A549 (cell line): Measurements from ENCODE around the gene KLF6.

Experiments
- BHLHE40 ChIP-seq: IDR thresholded peaks from 2 replicates; pipeline ENCODE4 v1.6.1; 2012; ENCODE audit warnings: low read depth, low read length, inconsistent platforms
- EP300 ChIP-seq, 2 experiments: fragments of >200 bp; sonication (Bioruptor Twin); formaldehyde crosslinking; IDR thresholded peaks; 2 replicates in 1 of 2; 3 replicates in 1 of 2; pipeline ENCODE4 v1.6.1; 2016 to 2017
- GATA3 ChIP-seq: IDR thresholded peaks from 2 replicates; pipeline ENCODE4 v1.6.1; 2012; ENCODE audit warnings: borderline replicate concordance
- HDAC2 ChIP-seq: fragments of 200-600 bp; sonication (generic); IDR thresholded peaks from 2 replicates; pipeline ENCODE4 v1.6.1; 2016
- POLR2A ChIP-seq: IDR thresholded peaks from 2 replicates; pipeline ENCODE4 v1.6.1; 2012; ENCODE audit warnings: mild to moderate bottlenecking, low read length
- RCOR1 ChIP-seq: fragments of 150-350 bp; IDR thresholded peaks from 2 replicates; pipeline ENCODE4 v1.6.1; 2014; ENCODE audit warnings: antibody characterized with exemption, low read length, low read depth
- SMC3 ChIP-seq: fragments of >200 bp; sonication (Bioruptor Twin); formaldehyde crosslinking; IDR thresholded peaks from 3 replicates; pipeline ENCODE4 v1.6.1; 2018; ENCODE audit warnings: inconsistent platforms
- TF ChIP-seq, protein P1 (sequence below): fragments of >200 bp; sonication (Bioruptor Twin); formaldehyde crosslinking; IDR thresholded peaks from 3 replicates; pipeline ENCODE4 v1.5.1; 2016
- TF ChIP-seq, protein P2 (sequence below): fragments of 200-600 bp; sonication (generic); IDR thresholded peaks from 2 replicates; pipeline ENCODE4 v1.6.1; 2016; ENCODE audit warnings: antibody characterized with exemption, mild to moderate bottlenecking, moderate library complexity

DNA sequence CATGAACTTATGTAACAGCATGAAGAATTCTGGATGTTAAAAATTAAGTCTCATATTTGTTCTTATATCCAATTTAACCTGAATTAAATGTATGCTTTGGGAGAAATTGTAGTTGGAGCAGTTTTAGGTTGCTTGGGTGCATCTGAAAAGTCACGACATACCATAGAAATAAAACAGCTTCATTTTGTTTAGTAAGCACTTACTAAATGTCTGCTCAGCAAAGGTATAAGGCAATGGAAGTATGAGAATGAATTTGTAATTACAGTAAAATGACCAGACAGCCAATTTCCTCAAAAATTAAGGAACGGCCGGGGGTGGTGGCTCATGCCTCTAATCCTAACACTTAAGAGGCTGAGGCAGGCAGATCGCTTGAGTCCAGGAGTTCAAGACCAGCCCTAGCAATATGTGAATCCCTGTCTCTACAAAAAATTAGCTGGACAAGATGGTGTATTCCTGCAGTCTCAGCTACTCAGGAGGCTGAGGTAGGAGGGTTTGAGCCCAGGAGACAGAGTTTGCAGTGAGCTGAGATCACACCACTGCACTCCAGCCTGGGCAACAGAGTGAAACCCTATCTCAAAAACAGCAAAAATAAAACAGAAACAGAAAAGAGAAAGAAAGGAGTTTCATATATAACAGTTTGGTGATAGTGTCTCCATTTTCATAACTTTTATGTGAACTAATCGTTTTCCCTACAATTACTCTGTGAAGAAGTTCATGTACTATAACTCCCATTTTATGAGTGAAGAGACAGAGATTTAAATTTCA is 47.2 kb upstream of the KLF6 start:
- TF ChIP-seq GATA3, result no peak
- no peak for TF ChIP-seq SMC3
- TF ChIP-seq BHLHE40, result no peak
- TF ChIP-seq RCOR1, result no peak
- TF ChIP-seq, protein P1, sequence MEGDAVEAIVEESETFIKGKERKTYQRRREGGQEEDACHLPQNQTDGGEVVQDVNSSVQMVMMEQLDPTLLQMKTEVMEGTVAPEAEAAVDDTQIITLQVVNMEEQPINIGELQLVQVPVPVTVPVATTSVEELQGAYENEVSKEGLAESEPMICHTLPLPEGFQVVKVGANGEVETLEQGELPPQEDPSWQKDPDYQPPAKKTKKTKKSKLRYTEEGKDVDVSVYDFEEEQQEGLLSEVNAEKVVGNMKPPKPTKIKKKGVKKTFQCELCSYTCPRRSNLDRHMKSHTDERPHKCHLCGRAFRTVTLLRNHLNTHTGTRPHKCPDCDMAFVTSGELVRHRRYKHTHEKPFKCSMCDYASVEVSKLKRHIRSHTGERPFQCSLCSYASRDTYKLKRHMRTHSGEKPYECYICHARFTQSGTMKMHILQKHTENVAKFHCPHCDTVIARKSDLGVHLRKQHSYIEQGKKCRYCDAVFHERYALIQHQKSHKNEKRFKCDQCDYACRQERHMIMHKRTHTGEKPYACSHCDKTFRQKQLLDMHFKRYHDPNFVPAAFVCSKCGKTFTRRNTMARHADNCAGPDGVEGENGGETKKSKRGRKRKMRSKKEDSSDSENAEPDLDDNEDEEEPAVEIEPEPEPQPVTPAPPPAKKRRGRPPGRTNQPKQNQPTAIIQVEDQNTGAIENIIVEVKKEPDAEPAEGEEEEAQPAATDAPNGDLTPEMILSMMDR, result no peak
- no peak for TF ChIP-seq HDAC2
- TF ChIP-seq, protein P2, sequence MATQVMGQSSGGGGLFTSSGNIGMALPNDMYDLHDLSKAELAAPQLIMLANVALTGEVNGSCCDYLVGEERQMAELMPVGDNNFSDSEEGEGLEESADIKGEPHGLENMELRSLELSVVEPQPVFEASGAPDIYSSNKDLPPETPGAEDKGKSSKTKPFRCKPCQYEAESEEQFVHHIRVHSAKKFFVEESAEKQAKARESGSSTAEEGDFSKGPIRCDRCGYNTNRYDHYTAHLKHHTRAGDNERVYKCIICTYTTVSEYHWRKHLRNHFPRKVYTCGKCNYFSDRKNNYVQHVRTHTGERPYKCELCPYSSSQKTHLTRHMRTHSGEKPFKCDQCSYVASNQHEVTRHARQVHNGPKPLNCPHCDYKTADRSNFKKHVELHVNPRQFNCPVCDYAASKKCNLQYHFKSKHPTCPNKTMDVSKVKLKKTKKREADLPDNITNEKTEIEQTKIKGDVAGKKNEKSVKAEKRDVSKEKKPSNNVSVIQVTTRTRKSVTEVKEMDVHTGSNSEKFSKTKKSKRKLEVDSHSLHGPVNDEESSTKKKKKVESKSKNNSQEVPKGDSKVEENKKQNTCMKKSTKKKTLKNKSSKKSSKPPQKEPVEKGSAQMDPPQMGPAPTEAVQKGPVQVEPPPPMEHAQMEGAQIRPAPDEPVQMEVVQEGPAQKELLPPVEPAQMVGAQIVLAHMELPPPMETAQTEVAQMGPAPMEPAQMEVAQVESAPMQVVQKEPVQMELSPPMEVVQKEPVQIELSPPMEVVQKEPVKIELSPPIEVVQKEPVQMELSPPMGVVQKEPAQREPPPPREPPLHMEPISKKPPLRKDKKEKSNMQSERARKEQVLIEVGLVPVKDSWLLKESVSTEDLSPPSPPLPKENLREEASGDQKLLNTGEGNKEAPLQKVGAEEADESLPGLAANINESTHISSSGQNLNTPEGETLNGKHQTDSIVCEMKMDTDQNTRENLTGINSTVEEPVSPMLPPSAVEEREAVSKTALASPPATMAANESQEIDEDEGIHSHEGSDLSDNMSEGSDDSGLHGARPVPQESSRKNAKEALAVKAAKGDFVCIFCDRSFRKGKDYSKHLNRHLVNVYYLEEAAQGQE, result no peak
- no peak for TF ChIP-seq EP300 (IDR thresholded peaks at IDR 0.05)
- TF ChIP-seq POLR2A, result no peak
